GM12875 (cell line): ENCODE data around the gene HEG1.

Experiments
- H3K4me3 ChIP-seq: one replicate; pipeline ENCODE4 v1.5.1; 2011; ENCODE audit warnings: low read depth, low read length, control low read depth
- CTCF ChIP-seq: IDR thresholded peaks from 2 replicates; pipeline ENCODE4 v1.5.1; 2011; ENCODE audit warnings: low read depth, mild to moderate bottlenecking, control low read depth, inconsistent platforms, low read length, moderate library complexity, borderline replicate concordance; ENCODE audit not compliant: insufficient read depth

HEG1 gene

GRCh38 chr3:125054449-125055329 lies 1.1 kb downstream of the HEG1 start:
- peak overlapping the region; percentile 67 for H3K4me3 ChIP-seq
- TF ChIP-seq CTCF: no peak

- TF ChIP-seq CTCF: no peak
- H3K4me3 ChIP-seq: peak overlapping the region; percentile 67
Measured at GRCh38 chr3:125054062-125054448, 1.7 kb downstream of the HEG1 start.

- no peak for TF ChIP-seq CTCF
- H3K4me3 ChIP-seq: no peak overlapping the region
Measured at GRCh38 chr3:125053304-125053699, 2.5 kb downstream of the HEG1 start.

- H3K4me3 ChIP-seq: peak overlapping the region; percentile 24
- no peak for TF ChIP-seq CTCF
Measured at GRCh38 chr3:125052624-125053303, 3.0 kb downstream of the HEG1 start.

- no peak for TF ChIP-seq CTCF
- peak overlapping the region; percentile 38 for H3K4me3 ChIP-seq
Measured at GRCh38 chr3:125051715-125052581, 3.8 kb downstream of the HEG1 start.

GRCh38 chr3:125051205-125051604 lies 4.6 kb downstream of the HEG1 start:
- H3K4me3 ChIP-seq: no peak overlapping the region
- TF ChIP-seq CTCF: no peak
